EH (cell line): ENCODE results near the gene CTSC.

Experiments used
- DNase-seq: peaks from one replicate; pipeline ENCODE4 v3.0.0-alpha.2; 2015; ENCODE audit warnings: low read depth

The CTSC gene

DNA sequence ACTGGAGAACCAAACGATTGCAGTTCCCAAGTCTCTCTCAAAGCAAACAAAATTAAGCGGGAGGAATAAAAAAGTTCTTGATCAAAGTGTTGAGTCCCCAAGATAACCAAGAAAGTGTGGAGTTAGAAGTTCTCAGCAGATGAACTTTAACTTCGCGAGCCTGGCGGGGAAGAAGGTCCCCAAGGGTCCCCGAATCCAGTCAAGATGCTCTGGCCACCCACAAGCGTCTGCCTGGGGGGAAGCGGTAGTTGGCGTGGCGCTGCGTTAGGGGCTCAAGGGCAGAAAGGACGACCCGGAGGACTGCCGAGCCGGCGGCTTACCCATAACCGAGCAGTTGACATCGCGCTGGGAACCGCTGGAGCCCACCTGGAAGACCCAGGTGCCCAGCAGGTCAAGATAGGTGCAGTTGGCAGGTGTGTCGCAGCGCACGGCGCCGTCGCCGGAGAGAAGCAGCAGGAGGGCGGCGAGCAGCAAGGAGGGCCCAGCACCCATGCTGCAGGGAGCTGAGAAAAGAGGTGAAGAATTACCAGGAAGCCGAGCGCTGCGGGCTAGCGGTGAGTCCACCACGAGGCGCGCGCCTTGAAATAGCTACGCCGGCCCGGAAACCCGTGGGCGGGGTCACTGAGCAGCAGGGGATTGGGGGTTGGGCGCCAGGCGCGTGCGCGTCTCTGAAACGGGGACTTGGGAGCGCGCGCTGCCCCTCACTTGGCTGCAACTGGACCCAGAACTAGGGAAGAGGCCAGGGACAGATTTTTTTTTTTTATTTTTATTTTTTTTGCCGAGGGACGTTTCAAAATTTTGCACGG lies at the start of gene CTSC:
TSS of gene CTSC (minus strand) at position 556 of the 806 bp plus-strand sequence. CDS start at position 492, 64 bp downstream.
- peak; percentile 91 for DNase-seq

GRCh38 chr11:88384669-88385005 lies 47.1 kb upstream of the CTSC start:
- DNase-seq = peak; percentile 47

GRCh38 chr11:88384004-88384668 lies 46.6 kb upstream of the CTSC start:
- peak; percentile 40 for DNase-seq

GRCh38 chr11:88383447-88383846 lies 45.9 kb upstream of the CTSC start:
- DNase-seq = no peak

DNA sequence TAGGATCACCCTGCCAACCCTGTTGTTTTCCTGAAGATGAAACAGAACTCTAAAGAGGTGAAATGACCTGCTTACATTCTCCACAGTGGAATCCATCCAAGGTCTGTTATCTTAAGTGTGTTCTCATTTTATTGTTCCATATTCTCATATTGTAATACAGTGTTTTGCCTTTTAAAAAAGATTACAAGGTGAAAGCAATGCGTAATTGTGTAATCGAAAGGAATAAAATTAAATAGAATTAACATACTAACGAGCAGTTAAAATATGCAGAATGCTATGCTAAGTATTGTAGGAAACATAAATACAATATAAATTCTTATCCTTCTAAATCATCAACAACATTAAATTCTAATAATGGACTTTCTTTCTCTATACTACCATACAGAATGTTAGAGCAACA lies 41.6 kb upstream of the CTSC start:
- no peak for DNase-seq

DNA sequence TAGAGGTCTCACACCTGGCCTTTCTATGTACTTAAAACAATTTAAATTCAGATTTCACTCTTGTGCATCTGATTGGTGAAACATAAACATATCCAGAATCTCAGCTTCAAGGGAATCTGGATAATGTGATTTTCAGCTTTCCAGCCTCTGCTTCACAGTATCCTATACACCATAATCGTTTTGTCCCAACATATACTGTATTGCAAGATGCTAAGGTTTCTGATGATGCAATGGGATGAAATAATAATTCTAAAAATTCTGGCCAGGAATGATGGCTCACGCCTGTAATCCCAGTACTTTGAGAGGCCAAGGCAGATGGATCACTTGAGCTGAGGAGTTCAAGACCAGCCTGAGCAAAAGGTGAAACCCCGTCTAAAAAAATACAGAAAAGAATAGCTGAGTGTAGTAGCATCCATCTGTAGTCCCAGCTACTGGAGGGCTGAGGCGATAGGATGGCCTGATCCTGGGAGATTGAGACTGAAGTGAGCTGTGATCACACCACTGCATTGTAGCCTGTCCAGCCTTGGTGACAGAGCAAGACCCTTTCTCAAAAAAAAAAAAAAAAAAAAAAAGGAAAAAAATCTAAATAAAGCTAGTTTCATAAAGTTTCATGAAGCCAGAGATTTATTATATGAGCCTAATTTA lies 41.0 kb upstream of the CTSC start:
- no peak for DNase-seq

DNA sequence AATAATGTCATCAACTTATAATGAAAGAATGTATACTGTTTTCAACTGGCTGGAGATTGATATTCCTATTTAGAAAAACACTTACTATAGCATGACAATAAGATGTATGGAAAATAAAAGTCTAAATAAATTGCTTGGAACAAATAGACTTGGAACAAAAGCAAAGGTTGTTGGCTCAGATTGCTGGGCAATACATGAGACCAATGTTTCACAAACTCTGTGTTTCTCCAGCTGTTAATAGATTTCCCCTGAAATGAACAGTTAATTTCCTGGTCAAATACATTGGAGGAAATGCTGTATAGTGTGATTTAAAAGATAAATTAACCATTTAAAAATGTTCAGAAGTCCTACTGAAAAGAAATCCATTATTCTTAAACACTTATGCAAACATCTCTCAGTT lies 40.1 kb upstream of the CTSC start:
- DNase-seq = no peak

DNA sequence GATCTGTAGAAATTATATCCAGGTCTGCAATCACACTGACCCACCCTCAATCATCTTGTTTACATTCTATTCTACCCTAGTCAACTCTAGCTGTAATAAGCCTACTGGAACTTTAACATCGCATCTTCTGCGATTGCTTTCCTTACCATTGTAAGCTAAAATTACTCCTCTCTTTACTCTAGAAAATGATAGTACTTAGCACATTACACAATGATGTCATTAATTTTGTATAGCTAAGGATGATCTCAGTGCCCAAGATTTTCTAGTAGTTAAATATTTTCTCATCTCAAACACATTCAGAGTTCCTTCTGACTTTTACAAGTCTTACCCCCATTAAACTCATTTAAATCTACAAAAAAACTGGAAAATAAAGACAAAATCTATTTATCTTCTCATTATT lies 39.6 kb upstream of the CTSC start:
- peak; percentile 42 for DNase-seq

GRCh38 chr11:88375927-88376470 lies 38.5 kb upstream of the CTSC start:
- DNase-seq = no peak

DNA sequence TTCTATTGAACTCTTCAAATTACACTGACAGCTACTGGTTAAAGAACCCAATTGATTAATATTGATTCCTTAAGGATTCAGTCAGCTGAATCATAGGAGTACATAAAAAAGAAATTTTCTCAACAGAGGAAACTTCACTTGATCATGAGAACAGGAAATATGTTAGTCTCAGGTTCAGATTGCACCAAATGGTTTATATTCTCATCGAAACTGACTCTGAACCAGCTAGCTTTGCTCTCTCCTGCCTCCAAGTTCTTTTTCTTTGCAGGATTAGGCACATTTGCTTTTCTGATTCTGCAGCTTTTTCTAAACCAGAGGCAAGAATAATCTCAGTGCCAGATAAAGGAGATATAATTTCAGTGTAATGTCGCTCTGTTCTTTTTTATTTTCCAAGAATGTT lies 33.2 kb upstream of the CTSC start:
- no peak for DNase-seq

DNA sequence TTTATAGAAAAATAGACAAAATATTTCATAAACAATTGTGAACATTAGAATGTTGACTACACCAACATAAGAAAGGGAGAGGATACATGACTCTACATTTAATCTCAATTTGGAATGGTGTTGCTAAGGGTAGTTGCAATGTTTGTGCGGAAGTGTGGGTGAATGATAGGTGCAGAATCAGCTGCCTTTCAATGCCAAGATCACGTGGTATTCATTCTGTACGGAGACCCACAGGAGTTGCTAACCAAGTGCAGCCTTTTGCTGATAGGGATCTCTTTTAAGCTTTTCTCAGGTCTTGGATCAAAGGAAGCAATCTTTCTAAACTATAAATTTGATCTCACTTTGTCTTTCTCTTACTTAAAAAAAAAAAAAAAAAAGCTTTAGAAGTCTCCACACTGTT lies 29.8 kb upstream of the CTSC start:
- DNase-seq = no peak

DNA sequence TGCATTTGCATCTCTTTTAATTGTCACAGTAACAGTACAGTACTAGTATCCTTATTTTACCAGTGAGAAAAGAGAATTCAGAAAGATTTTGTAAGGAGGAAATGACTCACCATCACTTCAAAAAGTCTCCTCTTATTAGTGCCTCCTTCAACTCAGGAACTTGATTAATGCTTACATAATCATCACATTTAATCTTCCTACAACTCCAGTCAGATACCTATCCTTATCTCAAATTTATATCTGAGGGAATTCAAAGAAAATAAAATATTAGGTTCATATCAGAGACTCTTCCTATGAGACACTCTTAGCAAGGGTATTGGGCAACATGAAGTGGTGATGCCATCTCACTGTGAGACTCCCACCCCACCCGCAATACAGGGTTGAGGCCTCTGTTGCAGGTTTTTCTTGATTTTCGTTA lies 26.1 kb upstream of the CTSC start:
- peak; percentile 55 for DNase-seq

DNA sequence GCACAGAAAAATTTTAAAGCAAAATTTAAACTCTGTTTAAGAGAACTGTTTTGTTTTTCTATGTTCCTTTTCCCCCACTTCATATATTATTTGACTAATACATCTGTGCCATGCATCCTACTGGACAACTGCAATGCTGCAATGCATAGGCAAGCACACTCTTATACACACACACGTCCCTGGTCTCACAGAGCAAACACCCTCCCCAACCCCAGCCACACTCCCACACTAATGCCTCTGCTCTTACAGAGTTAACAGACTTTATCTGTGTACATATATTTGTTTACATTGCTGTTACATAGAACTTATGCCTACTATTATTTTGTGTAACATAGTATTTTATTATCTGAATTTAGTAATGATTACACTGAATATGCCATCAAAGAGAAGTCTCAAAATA lies 25.5 kb upstream of the CTSC start:
- DNase-seq = no peak

GRCh38 chr11:88360141-88360540 lies 22.6 kb upstream of the CTSC start:
- no peak for DNase-seq

- no peak for DNase-seq
Measured at GRCh38 chr11:88359541-88359940, 22.0 kb upstream of the CTSC start.

DNA sequence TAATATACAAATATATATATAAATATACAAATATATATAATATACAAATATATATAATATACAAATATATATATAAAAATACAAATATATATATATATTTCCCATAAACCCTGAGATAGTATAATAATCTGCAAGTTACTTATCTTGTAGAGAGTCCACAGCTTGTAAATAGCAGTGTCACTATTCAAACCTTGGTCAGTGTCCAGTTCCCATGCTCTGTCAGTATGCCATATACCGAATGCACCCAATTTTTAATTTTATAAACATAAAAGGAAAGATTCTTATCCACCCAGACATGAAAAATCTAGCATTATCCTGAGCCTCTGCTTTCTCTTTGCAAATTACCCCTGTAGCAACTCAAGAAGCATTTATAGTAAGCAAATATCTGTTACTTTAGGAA lies 21.6 kb upstream of the CTSC start:
- no peak for DNase-seq

- no peak for DNase-seq
Measured at GRCh38 chr11:88358040-88358431, 20.5 kb upstream of the CTSC start.

GRCh38 chr11:88357323-88358039 lies 19.9 kb upstream of the CTSC start:
- DNase-seq = peak; percentile 46

DNA sequence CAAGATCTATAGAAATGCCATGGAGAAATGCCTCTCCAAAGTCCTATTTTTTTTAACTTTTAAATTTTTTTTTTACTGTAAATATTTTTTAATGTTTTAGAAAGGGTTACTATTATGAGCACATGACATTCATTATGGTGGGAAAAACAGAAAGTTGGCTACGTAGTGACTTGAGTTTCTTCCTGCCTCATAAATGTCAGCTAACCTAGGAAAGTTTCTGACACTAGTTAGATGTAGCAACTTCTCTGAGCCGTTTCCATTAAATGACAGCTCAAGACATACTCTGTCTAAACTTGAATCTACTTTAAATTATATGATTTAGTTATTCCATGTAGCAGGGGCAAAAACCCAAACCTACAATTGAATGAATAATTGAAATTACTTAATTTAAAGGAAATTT lies 18.4 kb upstream of the CTSC start:
- DNase-seq = no peak

DNA sequence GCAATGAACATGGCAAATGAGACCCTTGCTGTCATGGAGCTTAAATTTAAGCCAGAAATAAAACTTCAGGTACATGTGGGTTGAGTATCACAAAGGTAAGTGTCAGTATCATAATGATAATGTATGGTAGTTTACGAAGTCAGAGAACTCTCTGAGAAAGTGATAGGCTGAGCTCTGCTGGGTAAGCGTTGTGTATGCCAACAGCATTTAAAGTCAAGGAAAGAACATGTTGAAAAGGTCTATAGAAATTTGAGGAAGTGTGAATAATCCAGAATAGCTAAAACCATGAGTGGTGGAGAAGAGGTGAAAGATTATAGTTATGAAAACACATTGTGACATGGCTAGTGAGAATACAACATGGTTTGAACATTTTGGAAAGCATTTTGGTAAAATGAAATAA lies 17.4 kb upstream of the CTSC start:
- DNase-seq = no peak

GRCh38 chr11:88353835-88354496 lies 16.4 kb upstream of the CTSC start:
- no peak for DNase-seq

DNA sequence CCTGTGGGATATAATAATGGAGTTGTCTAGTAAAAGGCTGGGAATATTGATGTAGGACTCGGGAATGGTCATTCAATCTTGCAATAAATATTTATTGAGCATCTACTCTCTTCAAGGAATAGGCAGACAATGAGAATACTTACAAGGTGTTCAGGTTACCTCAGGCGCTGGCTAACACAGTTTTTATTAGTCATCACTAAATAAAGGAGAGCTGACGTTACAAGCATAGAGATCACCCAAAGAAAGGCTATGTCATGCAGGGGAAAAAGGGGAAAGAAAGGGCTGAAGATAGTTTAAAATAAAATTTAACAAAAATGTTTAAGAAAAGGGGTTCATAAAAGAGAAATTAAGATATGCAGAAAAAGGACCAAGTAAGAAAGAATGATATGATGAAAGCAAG lies 15.8 kb upstream of the CTSC start:
- no peak for DNase-seq
